Activated CD8-positive, alpha-beta memory T cell treated with anti-CD3 and anti-CD28 coated beads for 4 hours (primary cell): ENCODE data around the gene GPX4.
"Not testable (repeated sequence)": the region's sequence is repeated elsewhere in the genome, so short reads cannot be mapped to it uniquely, and the experiment has no call there.

Experiments
- DNase-seq, 2 donors: peaks; one replicate each; pipeline ENCODE4 v3.0.0-alpha.2; 2020; ENCODE audit warnings: low read depth in 2 of 2

GPX4 gene

DNA sequence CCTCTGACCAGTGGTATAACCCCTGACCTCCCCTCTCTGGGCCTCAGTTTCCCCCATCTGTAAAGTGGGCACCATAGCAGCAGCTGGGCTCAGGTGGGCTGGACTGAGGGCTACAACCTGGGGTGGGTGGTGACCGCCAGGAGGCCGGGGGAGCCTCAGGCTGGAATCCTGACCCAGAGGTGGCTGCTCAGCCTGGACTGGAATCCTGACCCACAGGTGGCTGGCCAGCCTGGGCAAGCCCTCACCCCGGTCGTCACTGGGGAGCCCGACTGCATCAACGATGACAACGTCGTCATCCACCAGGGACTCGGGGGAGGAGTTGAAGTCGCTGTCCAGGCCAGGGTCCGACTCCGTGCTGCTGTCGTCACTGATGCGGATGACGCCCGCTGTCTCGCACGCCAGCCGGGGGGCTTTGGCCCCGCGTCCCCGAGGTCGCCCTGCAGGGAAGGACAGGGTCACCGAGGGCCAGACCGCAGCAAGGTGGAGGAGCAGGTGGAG is 10.2 kb downstream of the GPX4 start:
- no peak for DNase-seq

- not testable (repeated sequence) for DNase-seq
These were observed 10.9 kb downstream of the GPX4 start for GRCh38 chr19:1114728-1115127.

DNA sequence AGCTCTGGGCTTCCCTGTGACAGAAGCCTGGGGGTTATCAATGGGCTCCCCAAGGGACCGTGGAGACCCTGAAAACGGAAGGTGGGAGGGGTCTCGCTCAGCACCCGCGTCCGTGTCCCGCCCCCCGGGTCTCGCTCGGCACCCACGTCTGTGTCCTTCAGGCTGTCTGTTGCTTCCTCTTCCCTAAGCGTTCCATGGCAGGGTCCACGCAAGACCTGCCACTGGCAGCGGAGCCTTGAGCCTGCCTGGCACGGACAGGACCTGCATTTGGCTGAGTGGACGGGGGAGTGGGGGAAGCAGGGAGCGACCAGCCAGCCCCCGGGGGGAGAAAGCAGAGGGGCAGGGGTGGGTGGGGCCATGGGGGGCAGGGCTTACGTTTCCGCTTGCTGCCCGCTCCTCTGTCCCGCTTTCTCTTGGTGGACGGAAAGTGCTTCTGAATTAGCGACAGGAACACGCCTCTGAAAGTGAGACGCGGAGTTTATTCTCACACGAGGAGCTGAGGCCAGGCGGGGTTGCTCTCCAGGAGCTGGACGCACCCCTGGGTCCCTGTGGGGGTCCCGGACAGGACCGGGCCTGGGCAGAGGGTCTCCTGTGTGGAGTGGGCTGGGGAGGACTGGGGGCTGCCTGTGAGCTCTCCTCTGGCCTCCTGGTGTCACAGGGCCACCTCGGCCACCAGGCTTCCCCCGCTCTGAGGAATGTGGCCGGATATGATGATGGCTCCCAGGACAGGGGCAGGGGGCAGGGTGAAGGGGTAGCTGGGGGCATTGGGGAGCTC is 12.0 kb downstream of the GPX4 start:
- DNase-seq = no peak

- DNase-seq = no peak
These were observed 13.2 kb downstream of the GPX4 start for GRCh38 chr19:1116726-1117581.

DNA sequence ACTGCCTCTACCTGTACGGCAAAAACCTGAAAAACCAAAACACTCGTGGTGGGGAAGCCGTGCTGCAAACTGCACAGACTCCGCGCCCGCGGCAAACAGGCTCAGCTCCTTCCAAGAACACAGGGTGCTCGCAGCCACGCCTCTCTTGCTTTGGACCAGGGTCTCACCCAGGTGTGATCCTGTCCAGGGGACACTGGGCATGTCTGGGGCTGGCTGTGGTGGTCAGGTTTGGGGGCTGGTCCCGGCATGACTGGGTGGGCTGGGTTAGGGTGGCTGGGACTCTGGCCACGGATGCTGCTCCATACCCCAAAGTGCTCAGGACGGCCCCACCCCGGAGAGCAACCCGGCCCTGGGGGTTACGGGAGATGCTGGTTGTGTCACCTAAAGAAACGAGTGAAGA is 13.9 kb downstream of the GPX4 start:
- no peak for DNase-seq

DNA sequence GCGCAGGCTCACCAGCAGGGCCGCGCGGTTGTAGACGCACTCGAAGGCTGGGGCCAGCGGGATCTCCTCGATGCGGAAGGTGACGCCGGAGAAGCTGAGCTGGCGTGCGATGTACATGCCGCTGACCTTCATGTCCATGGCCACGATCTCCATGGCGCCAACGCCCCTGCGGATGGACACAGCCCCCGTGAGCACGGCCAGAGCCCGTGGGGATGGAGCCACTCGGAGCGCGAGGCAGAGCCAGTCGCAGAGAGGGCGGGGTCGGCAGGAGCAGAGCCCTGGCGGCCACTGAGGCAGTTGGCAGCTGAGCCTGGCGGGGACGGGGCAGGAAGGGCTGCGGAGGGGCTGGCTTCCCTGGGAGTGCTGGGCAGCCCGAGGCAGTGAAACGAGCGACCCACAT is 15.2 kb downstream of the GPX4 start:
- no peak for DNase-seq

DNA sequence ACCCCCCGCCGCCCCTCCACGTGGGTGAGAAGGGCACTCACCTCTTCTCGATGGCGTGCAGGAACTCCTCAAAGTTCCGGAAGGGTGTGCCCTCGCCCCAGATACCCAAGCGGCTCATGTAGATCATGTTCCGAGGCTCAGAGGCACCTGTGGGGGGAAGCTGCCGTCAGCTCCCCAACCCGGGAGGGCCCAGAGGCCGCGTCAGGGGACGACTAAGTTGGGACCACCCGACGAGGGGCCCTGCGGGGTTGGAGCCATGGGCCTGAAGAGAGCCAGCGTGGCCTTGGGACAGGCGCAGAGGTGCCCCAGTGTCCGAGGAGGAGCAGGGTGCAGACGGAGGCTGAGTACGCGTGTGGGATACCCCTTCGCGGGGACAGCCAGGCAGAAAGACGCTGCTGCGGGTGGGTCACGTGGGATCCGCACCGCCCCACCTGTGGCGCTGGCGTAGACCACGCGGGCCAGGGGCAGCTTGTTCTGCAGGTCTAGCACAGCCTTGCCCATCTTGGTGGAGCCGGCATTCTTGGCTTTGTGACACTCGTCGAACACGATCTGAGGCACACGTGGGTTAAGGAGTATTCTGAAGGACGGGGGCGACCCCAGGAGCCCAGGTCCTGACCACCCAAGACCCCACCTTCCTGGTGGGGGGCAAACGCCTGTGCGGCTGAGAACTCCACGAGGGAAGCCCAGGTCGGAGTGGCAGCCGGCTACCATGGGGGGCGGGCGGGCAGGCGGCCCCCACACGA is 15.9 kb downstream of the GPX4 start:
- no peak for DNase-seq

- no peak for DNase-seq
These were observed 17.6 kb downstream of the GPX4 start for GRCh38 chr19:1121395-1121794.

GRCh38 chr19:1122021-1122971 is 18.5 kb downstream of the GPX4 start:
- no peak for DNase-seq

- no peak for DNase-seq
These were observed 19.2 kb downstream of the GPX4 start for GRCh38 chr19:1122972-1123363.

- no peak for DNase-seq
These were observed 19.6 kb downstream of the GPX4 start for GRCh38 chr19:1123381-1123780.

- no peak for DNase-seq
These were observed 20.3 kb downstream of the GPX4 start for GRCh38 chr19:1123885-1124677.

GRCh38 chr19:1125601-1126467 is 22.0 kb downstream of the GPX4 start:
- no peak for DNase-seq

- no peak for DNase-seq
These were observed 23.4 kb downstream of the GPX4 start for GRCh38 chr19:1126984-1127760.

- DNase-seq = no peak
These were observed 24.3 kb downstream of the GPX4 start for GRCh38 chr19:1128106-1128505.

- not testable (repeated sequence) for DNase-seq
These were observed 25.3 kb downstream of the GPX4 start for GRCh38 chr19:1129084-1129483.

- DNase-seq = no peak
These were observed 25.7 kb downstream of the GPX4 start for GRCh38 chr19:1129535-1129934.
